GF-D8 (cell line): Measurements from ENCODE around the gene MINPP1.

ENCODE experiments used
- DNase-seq: peaks from one replicate; lab custom pipeline; 2025; lab: John Stamatoyannopoulos, UW

MINPP1 gene

DNA sequence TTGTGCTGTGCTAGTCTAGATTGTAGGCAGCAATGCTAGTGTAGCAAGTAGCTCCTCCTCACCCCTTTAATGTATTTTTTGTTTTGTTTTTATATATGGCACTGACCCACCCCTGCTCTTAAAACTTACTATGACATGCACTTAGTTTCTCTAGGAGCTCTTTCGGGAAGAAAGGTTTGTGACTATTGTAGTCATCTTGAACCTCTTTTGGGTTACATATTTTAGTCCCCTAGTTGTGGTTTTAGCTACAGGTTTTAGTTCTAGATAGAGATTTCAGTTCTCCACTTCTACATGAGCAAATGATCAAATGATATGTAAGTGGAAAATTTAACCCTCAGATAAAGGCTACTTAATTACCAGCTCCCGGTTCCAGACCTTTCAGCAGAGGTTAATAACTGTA is 14.9 kb downstream of the MINPP1 start:
- DNase-seq, result no peak

DNA sequence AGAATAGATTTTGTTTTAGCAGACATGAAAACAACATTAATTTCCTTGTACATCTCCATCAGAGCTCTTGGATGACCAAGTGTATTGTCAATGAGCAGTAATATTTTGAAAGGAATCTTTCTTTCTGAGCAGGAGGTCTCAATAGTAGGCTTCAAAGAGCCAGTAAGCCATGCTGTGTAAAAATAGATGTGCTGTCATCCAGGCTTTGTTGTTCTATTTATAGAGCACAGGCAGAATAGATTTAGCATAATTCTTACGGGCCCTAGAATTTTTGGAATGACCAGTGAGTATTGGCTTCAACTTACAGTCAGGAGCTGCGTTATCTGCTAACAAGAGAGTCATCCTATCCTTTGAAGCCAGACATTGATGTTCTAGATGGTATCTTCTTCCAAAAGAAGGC is 19.0 kb downstream of the MINPP1 start:
- DNase-seq, result no peak

DNA sequence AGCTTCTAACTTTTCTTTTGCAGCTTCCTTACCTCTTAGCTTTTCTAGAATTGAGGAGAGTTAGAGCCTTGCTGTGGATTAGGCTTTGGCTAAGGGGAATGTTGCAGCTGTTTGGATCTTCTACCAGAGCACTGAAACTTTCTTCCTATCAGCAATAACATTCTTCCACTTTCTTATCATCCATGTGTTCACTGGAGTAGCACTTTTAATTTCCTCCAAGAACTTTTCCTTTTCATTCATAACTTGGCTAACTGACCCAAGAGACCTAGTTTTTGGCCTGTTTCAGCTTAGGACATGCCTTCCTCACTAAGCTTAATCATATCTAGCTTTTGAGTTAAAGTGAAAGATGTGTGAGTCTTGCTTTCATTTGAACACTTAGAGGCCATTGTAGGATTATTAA is 19.6 kb downstream of the MINPP1 start:
- DNase-seq, result no peak

DNA sequence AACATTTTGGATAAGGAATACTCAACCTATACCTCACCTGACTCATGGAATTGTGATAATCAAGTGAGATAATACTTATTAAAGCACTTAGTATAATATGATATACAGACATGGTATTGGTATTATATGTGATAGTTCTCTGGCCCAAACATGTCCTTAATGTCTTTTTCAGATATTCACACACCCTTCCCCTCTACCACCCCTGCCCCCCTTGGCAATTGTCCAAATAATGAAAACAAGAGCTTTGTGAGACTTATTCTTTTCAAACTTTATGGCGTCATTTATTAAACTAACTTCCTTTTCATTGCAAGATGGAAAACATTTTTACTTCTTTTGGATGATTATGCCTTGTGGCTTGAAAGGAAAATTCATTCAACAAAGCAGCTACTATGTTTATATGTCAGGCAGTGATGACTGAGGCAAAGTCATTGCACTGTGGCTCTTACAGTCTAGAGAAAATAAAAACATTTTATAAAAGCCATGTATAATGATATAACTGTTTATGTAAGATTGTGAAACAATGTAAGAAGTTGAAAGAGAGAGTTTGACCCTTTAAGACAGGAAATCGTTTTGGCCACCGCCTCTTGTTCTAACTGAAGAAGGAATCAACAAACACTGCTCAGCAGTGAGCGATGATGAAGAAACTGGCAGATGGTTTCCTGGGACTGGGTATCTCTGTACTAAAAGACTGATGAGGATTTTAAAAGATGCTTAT is 27.4 kb downstream of the MINPP1 start:
- no peak for DNase-seq

DNA sequence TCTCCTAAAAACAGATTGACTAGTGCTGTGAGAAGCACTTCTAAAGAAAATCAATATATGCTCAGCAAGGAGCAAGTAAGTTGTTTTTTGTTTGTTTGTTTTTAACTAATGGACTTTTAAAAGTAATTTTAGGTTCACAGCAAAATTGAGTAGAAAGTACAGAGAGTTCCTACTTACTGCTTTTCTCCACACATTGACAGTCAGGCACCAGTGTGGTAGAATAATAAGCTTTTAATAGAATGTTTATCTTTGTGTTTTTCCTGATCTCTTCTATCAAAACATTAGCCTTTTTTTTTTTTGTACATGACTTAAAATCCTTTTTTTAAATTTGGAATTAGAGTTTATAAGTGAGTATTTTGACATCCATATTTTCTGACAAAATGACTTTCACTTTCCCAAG is 28.0 kb downstream of the MINPP1 start:
- DNase-seq, result no peak

DNA sequence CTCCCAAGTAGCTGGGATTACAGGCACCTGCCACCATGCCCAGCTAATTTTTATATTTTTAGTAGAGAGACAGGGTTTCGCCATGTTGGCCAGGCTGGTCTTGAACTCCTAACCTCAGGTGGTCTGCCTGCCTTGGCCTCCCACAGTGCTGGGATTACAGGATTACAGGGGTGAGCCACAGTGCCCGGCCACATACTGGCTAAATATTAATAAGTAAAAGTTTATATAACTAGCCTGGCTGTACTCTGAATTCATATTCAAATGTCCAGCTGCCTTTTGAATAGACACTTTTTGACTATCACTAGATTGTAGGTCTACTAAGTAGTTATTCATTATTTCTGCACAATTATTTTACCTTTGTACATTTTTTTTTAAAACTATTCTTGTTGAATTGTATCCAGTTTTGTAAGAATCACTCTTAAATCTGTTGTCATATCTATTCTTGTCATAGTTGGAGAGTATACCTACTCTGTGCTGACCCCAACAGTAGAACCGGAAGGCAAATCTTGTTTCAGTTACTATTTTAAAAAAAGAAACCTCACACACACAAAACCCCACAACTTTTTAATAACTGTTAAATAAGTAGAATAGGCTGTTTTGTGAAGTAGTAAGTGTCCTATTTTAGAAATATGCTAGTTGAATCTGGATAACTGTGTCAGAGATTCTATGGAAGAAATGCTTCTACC is 29.6 kb downstream of the MINPP1 start:
- no peak for DNase-seq

DNA sequence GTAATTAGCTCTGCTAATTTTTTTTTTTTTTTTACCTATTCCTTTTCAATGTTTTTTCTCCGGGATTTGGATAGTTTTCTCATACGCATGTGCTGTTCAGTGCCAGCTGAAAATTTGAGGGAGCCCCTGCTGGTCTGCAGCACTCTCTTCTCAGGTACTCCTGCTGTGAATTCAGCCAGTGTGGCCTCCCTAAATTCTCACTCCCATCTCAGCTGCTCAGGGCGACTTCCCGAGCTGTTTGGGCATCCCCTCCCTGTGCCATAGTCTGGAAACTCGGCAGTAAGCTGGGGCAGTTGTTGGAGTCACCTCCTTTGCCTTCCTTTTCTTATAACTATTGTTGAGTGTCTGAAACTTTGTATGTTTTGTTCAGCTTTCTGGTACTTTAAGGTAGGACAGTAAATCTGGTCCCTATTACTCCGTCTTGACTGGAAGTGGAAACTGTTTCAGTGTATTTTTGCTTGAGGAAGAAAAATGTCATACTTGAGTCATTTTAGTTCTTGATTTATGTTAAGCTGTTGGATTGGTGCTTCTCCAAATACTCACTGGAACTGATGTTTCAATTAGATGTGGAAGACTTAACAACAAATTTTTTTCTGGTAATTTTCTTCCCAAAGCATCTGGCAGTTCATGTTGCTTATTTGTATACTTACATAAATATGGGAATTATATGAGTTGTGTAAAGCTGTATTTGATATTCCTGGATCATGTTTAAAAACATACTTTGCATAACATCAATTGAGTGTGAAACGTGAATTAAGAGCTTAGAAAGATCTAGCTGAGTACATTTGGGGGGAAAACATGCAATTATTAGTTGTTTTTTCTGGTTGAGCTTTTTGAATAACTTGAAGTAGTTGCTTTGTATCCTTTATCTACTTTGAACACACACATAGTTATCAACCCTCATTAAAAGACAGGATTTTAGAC is 33.7 kb downstream of the MINPP1 start:
- no peak for DNase-seq

DNA sequence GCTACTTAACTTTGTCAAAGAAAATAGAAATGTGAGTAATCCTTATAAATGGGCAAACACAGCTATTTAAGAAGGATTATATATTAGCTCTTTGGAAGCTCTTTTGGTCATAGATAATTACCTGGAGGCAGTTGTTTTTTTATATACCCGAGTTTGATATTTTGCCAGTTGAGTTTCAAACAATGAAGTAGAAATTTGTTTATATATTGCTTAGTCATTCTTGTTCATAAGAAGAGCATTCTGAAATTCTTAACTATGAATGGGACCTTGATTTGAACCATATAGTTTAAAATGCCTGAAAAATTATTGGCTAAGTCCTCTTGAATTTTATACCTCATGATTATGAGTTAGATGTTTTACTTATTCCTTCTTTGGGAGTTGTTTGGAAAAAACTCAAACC is 36.4 kb downstream of the MINPP1 start:
- DNase-seq, result no peak

DNA sequence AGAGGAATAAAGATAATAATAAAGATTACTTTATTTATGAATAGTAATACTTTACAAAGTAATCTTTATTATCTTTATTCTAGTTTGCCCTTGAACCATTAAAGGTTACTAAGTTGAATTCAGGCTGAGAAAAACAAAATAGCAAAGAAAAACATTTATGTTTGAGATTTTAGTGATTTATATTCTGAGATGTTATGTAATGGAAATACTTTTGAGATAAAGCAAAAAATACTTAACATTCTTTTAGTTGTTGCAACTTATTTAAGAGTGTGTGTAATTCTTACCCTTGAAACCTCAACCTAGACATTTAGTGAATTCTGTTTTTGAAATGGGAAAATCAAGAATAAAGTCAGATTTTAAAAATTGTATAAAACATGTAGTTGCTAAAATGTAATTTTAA is 40.0 kb downstream of the MINPP1 start:
- no peak for DNase-seq

DNA sequence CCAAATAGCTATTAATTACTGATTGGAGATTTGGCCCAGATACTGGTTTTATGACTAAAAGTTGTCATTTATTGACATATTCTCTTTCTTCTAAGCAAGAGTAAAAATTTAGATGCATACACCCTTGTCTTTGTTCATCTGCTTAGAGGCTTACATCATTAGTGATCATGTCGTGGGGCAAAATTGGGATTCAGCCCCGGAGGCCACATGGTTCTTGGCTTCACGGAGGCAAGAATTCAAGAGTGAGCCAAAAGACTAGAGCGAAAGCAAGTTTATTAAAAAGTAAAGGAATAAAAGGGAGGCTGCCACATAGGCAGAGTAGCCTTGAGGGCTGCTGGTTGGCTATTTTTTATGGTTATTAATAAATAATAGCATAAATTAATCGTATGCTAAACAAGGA is 41.1 kb downstream of the MINPP1 start:
- no peak for DNase-seq

DNA sequence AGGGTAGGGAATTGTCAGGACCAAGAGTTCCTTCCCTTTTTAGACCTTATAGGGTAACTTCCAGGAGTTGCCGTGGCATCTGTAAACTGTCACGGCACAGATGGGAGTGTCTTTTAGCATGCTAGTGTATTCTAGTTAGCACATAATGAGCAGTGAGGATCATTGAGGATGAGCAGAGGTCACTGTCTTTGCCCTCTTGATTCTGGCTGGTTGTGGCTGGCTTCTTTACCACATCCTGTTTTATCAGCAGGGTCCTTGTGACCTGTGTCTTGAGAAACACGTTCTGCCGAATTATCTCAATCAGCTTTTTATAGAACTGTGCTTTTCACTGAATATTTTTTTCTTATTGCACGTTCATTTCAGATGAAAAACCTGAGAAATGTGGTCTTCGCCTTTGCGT is 41.5 kb downstream of the MINPP1 start:
- DNase-seq, result peak; percentile 43

DNA sequence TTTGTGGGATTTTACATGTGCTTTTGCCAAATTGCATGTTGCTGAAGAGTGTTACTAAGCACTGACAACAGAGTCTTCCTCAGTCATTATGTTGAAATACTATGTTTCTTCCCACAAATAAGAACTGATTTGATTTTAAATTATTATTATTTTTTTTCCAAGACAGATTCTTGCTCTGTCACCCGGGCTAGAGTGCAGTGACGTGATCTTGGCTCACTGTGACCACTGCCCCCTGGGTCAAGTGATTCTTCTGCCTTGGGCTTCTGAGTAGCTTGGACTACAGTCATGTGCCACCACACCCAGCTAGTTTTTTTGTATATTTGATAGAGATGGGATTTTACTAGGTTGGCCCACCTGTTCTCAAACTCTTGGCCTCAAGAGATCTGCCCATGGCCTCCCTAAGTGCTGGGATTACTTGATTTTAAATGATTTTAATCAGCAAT is 42.3 kb downstream of the MINPP1 start:
- DNase-seq, result no peak

DNA sequence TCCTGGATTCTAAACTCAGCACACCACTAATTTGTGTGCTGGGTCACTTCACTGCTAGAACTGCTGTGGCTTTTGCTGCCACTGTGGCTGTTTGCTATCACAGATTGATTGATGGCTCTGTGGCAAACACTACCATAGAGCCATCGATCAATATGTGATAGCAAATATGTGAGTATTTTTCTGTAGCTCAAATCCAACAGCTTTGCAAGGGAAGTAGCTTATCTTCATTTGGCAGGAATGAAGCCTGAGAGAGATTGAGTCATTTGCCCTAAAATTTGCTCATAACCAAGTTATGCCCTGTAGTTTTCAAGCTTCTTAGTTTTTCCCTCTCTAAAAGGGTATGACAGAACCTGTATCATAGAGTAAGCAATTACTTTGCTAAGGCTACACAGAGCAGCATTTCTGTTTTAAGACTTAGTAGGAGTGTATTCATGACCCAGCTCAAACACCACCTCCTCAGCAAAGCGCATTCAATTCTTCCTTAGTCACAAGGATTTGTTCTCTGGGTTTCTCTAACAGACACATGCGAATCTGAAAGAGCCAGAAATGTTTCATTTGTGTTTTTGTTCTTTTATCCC is 43.1 kb downstream of the MINPP1 start:
- DNase-seq, result no peak

DNA sequence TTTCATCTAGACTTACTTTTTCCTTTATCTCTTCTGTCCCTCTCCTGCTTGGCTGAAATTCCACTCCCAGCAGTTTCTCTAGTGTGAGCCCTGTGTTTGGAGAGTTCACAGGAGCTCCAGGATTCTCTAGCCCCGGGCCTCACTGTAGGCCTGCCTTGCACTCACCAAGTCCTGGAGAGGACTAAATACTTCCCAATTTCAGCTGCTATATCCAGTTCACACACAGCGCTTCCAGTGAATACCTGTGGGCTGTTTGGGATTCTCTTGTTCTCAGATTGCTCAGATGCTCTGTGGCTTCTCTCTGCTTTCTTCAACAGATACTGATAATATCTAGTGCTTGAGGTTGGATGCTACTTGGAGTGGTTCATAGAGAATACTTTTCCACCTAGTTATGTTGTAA is 46.0 kb downstream of the MINPP1 start:
- no peak for DNase-seq

DNA sequence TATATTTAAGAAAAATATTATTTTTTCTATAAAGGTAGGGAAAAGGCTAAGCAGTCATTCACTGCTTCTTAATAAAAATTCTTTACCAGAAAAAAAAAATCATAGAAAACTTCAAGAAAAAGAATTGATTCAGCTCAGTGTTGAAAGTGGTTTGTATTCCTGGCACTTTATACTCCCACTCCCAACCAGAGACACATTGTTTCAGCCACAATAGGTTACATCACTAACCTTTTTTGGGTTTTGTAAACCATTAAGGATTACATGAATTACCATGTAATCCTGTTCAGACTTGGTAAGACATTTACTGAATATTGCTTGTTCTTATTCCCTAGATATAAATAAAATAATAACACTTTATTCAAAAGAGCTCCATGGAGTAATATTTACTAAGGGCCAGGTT is 46.6 kb downstream of the MINPP1 start:
- DNase-seq, result no peak

DNA sequence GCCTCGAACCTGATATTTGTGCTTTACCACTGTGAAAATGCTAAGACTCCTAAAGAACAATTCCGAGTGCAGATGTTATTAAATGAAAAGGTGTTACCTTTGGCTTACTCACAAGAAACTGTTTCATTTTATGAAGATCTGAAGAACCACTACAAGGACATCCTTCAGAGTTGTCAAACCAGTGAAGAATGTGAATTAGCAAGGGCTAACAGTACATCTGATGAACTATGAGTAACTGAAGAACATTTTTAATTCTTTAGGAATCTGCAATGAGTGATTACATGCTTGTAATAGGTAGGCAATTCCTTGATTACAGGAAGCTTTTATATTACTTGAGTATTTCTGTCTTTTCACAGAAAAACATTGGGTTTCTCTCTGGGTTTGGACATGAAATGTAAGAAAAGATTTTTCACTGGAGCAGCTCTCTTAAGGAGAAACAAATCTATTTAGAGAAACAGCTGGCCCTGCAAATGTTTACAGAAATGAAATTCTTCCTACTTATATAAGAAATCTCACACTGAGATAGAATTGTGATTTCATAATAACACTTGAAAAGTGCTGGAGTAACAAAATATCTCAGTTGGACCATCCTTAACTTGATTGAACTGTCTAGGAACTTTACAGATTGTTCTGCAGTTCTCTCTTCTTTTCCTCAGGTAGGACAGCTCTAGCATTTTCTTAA is 47.7 kb downstream of the MINPP1 start:
- no peak for DNase-seq

DNA sequence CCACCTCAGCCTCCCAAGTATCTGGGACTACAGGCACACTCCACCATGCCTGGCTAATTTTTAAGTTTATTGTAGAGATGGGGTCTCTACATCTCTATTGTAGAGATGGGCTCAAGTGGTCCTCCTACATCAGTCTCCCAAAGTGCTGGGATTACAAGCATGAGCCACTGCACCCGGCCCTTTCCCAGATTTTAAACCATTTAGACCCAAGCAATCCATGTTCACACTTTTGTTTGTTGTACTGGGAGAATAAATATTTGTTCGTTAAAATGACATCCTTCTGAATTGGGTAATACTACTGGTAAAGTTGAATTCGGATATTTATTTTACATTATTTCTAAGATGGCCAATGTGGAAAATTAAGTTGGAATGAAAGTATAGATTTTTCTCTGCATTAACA is 52.7 kb downstream of the MINPP1 start:
- DNase-seq, result no peak

DNA sequence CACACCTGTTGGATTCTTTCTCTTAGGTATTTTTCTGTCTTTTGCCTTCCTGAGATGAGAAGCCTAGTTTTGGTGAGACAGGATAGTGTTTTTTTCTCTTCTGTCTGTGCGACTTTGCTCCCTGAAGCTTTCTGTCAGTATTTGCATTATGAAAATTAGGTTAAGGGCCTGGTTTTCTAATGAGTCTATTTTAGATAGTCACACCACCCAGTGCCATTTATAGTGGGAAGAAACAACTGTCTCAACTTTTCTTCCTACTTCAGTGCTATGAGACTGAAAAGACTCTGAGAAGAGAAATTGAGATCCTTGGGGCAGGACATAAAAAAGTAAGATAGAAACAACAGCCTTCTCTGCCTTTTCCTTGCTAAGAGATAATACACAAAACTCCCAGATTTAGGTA is 53.6 kb downstream of the MINPP1 start:
- no peak for DNase-seq

DNA sequence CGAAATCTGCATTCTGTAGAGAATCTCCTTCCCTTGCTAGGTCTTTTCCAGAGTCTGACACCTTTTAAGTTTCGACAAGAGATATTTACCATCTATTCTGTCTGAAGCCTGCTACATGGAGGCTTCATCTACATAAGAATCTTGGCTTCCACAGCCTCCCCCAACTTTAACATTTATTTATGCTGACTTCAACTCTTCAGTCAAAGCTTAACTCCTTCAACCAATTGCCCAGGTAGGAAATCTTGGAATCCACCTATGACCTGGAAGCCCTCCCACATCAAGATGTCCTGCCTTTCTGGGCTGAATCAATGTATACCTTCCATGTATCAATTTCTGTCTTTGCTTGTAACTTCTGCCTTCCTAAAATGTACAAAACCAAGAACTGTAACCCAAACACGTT is 54.7 kb downstream of the MINPP1 start:
- no peak for DNase-seq

DNA sequence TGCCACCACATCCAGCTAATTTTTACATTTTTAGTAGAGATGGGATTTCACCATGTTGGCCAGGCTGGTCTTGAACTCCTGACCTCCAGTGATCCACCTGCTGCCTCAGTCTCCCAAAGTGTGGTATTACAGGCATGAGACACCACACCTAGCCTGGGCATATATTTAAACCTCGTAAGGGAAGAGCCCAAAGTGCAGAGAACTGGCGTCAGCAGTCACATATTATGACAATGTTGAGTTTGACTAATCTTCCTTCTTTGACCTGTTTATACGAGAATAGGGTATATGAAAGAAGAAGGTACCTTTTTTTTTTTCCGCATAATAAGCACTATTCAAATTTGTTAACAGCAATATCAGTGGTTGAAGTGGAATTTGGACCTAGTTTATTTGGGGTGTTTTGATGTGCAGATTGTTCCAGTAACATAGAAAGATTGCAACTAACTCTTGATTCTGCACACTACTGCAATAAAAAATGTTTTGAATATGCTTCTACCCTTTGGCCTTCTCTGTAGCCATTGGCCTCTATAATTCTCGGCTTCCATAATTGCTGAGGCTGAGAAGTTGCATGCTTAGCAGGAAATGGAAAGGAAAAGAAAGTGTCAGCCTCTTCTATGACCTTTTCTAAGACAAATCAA is 55.9 kb downstream of the MINPP1 start:
- DNase-seq, result no peak

DNA sequence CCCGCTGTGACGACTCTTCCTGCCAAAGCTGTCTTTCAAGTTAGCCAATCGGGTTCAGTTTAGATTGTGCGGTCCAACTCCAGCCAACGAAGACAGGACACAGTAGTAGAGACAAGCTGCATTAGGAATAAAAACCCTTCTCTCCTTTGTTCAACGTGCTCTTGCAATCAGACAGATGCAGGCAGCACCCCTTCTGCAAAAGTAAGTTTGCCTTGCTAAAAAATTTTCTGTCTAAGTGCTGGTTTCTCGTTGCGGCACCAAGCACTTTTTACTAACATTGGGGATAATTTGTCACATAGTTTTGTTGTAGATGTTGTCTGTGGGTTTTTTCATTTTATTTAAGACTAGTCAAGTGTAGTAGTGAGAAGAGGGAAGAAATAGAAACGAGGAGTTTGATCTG is 58.1 kb downstream of the MINPP1 start:
- no peak for DNase-seq
